NT2/D1 (cell line): ENCODE data around the gene ARHGAP10.

ENCODE experiments used
- DNase-seq: peaks from one replicate; pipeline ENCODE4 v3.0.0-alpha.2; 2011; ENCODE audit warnings: low read depth, low spot score
- H3K27me3 ChIP-seq: 2 replicates; pipeline ENCODE4 v1.6.0; 2011; ENCODE audit warnings: mild to moderate bottlenecking; ENCODE audit not compliant: insufficient read length, insufficient read depth
- H3K36me3 ChIP-seq: 2 replicates; pipeline ENCODE4 v1.6.1; 2011; ENCODE audit warnings: mild to moderate bottlenecking, low read length, mixed read lengths; ENCODE audit not compliant: insufficient read depth, insufficient read length
- H3K4me1 ChIP-seq: 2 replicates; pipeline ENCODE4 v1.5.1; 2011; ENCODE audit not compliant: insufficient read depth, insufficient read length
- H3K4me3 ChIP-seq: 2 replicates; pipeline ENCODE4 v1.5.1; 2011; ENCODE audit warnings: low read depth; ENCODE audit not compliant: insufficient read length
- H3K9ac ChIP-seq: 2 replicates; pipeline ENCODE4 v1.6.0; 2011; ENCODE audit warnings: low read depth; ENCODE audit not compliant: insufficient read length
- H3K9me3 ChIP-seq: 2 replicates; pipeline ENCODE4 v1.5.1; 2011; ENCODE audit warnings: mild to moderate bottlenecking, low read length; ENCODE audit not compliant: insufficient read depth
- SUZ12 ChIP-seq: IDR thresholded peaks from 2 replicates; pipeline ENCODE4 v1.6.1; 2011; ENCODE audit not compliant: insufficient read length, insufficient read depth; ENCODE audit errors: extremely low read depth
- YY1 ChIP-seq: IDR thresholded peaks from 2 replicates; pipeline ENCODE4 v1.6.1; 2011; ENCODE audit not compliant: insufficient read length, insufficient read depth
- ZNF274 ChIP-seq: IDR thresholded peaks from 2 replicates; pipeline ENCODE4 v1.6.1; 2011; ENCODE audit warnings: mild to moderate bottlenecking, low read depth, low read length

Gene ARHGAP10

GRCh38 chr4:147984065-147984777, 252.3 kb downstream of the ARHGAP10 start:
- H3K27me3 ChIP-seq = no peaks in the 10 kb centered on the region
- peaks cover 7% of the 10 kb centered on the region; the same call in 1 of the 2 replicates for H3K9me3 ChIP-seq
- peaks cover 4% of the 10 kb centered on the region for H3K4me1 ChIP-seq
- peak; percentile 54 for DNase-seq
- H3K4me3 ChIP-seq = no peak overlapping the region
- no peak for TF ChIP-seq ZNF274
- TF ChIP-seq YY1 = no peak
- no peak for TF ChIP-seq SUZ12
- H3K36me3 ChIP-seq = no peaks in the 10 kb centered on the region
- peak overlapping the region; percentile 2 for H3K9ac ChIP-seq

DNA sequence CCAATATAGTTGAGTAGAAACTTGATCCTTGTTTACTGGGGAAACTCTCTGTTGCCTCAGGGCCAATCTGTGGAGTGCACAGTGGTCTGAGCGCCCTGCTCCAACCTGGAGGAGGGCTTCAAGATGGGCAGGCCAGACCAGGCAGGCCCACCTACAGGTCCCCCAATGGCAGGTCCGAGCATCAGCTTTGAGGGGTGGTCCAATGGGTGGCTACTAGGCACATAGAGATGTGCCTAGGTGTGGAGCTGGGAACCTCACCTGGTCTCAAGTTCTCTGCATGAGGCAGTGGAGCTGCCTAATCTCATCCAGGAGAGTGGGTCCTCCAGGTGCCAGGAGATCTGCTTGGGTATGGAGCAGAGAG, 252.9 kb downstream of the ARHGAP10 start:
- Histone ChIP-seq H3K36me3 (no peaks in the 10 kb centered on the region), H3K9ac (no peak overlapping the region), H3K9me3 (peaks cover 7% of the 10 kb centered on the region; the same call in 1 of the 2 replicates), H3K27me3 (no peaks in the 10 kb centered on the region), H3K4me1 (peaks cover 4% of the 10 kb centered on the region), H3K4me3 (no peak overlapping the region)
- DNase-seq = no peak
- no peak for TF ChIP-seq ZNF274
- no peak for TF ChIP-seq SUZ12
- TF ChIP-seq YY1 = no peak

GRCh38 chr4:147985376-147985775, 253.5 kb downstream of the ARHGAP10 start:
- peaks cover 4% of the 10 kb centered on the region for H3K4me1 ChIP-seq

DNA sequence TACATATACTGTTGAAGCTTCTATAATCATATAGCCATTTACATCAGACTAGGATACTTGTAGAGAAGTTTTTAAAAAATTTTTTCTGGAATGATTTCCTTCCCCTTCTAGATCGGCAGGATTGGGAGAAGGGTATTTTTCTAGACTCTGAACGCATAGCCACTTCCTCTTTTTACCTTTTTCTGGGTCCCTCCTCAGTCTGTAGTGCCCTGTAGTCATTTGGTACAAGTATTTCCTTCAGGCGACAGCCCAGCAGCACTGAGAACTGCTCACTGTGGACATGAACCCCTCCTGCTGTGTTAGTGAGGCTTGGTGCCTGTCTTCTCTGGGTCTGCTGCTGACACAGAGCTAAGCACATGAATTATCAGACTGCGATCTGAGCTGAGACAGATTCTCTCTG, 255.4 kb downstream of the ARHGAP10 start:
- H3K9me3 ChIP-seq = peaks cover 7% of the 10 kb centered on the region; the same call in 1 of the 2 replicates
- DNase-seq = no peak
- TF ChIP-seq SUZ12 = no peak
- TF ChIP-seq YY1 = no peak
- no peak for TF ChIP-seq ZNF274
- H3K9ac ChIP-seq = no peak overlapping the region
- H3K36me3 ChIP-seq = peaks cover 3% of the 10 kb centered on the region
- H3K27me3 ChIP-seq = no peaks in the 10 kb centered on the region
- no peak overlapping the region for H3K4me3 ChIP-seq
- peaks cover 4% of the 10 kb centered on the region for H3K4me1 ChIP-seq

More at GRCh38 chr4:147985376-147985775, 253.5 kb downstream of the ARHGAP10 start:
- H3K36me3 ChIP-seq = no peaks in the 10 kb centered on the region
- no peak overlapping the region for H3K4me3 ChIP-seq
- TF ChIP-seq SUZ12 (no peak), ZNF274 (no peak), YY1 (no peak)
- no peak overlapping the region for H3K9ac ChIP-seq
- peaks cover 7% of the 10 kb centered on the region; the same call in 1 of the 2 replicates for H3K9me3 ChIP-seq
- H3K27me3 ChIP-seq = no peaks in the 10 kb centered on the region
- no peak for DNase-seq

DNA sequence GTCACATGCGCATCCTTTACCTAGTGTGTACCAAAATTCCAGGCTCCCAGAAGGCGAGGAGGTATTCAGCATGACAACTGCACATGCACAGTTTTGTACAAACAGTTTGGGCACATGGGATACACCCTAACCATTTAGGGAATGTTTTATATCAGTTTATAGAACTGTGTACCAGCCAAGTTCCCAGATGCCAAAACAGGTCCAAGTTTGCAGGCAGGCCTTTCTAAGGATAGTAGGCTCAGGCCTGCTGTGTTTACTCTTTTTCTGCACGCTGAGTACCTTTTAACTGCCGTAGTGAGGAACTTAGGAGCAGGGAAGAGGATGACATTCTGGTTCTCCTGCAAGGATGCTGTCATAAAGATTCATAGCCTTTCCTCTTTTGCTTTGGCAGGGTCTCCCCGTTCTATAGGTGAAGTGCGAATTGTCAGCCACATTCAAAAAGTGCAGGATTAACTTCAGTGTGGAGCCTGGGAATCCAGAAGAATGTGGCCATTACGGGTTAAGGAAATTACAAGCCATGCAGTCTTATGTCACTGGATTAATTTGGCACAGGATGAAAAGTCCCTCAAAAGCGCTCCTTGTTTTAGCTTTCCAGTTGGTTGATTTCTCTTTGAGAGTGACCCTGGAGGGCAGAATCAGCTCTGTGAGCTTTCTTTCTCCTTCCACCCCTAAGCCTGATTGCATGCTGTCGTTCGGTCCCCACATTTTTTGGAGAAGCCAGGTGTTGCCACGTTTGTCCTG, 259.8 kb downstream of the ARHGAP10 start:
- Histone ChIP-seq H3K4me3 (no peak overlapping the region), H3K27me3 (no peaks in the 10 kb centered on the region), H3K9me3 (no peaks in the 10 kb centered on the region), H3K9ac (no peak overlapping the region), H3K36me3 (peaks cover 3% of the 10 kb centered on the region), H3K4me1 (no peaks in the 10 kb centered on the region)
- no peak for DNase-seq
- TF ChIP-seq YY1 = no peak
- TF ChIP-seq SUZ12 = no peak
- no peak for TF ChIP-seq ZNF274

DNA sequence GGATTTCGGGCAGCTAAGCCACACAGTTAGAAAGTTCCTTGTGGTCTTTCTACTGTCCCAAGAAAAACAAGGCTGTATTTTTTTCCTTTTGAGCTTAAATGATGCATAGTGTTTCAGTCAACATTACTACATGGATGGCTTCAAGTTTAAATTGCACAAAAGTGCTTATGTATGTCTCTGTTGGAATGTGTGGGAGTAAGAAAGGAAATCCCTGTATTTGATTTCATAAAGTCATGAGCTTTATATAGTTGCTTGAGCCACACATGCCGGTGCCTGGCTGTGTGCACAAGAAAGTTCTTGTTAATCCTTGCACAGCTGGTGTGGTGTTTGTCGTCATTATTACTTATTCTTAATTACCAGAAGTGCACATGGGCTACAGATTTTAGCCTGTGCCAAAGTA, 262.2 kb downstream of the ARHGAP10 start:
- no peak for DNase-seq
- Histone ChIP-seq H3K4me3 (no peak overlapping the region), H3K36me3 (peaks cover 3% of the 10 kb centered on the region), H3K4me1 (no peaks in the 10 kb centered on the region), H3K9ac (no peak overlapping the region), H3K9me3 (no peaks in the 10 kb centered on the region), H3K27me3 (no peaks in the 10 kb centered on the region)
- no peak for TF ChIP-seq SUZ12
- no peak for TF ChIP-seq ZNF274
- no peak for TF ChIP-seq YY1

- peaks cover 3% of the 10 kb centered on the region for H3K36me3 ChIP-seq
- H3K4me1 ChIP-seq = no peaks in the 10 kb centered on the region
- H3K9me3 ChIP-seq = no peaks in the 10 kb centered on the region
- H3K27me3 ChIP-seq = no peaks in the 10 kb centered on the region
- H3K4me3 ChIP-seq = no peak overlapping the region
- H3K9ac ChIP-seq = no peak overlapping the region
- DNase-seq = no peak
- TF ChIP-seq YY1 (no peak), SUZ12 (no peak), ZNF274 (no peak)
Observed at GRCh38 chr4:147994491-147995385, 262.9 kb downstream of the ARHGAP10 start.
